ENCODE data around the gene PRMT3. TPM values are rescaled to one million over a fixed set of nuclear protein-coding genes. Genes with fewer than 3 reads are reported as not detected.
"Not testable (repeated sequence)": the region's sequence is repeated elsewhere in the genome, so short reads cannot be mapped to it uniquely, and the experiment has no call there.

The PRMT3 gene
- total RNA-seq, 1 experiment from 2014 or later = 23.5 TPM

DNA sequence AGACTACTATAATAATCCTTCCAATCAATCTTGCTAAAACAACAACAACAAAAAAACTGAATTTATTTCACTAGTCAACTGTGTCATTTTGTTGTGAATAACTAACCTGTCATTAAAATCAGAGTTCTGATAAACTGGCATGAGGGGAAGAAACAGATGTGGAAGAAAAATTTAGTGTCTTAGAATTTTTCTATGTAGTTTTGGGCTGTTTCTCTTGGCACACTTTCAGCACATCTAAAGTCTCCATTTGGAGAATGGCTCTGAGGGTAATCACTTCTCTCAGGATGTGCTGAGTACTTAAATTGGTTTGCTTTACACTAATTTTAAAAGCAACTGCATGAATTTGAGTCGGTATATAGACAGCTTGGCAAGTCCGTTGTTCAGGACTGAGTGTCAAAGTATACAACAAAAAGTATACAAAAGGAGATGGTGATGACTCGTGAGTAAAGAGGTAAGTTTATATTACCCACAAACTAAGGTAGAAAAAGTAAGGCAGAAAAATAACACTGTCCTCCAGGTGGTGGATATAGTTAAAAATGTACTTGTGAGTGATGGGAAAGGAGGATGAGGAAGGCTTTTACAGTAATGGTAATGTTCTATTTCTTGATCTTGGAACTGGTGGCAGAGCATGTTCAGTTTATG, 13.8 kb upstream of the PRMT3 start:
- no peak for DNase-seq (ENCODE audit: low read depth)

DNA sequence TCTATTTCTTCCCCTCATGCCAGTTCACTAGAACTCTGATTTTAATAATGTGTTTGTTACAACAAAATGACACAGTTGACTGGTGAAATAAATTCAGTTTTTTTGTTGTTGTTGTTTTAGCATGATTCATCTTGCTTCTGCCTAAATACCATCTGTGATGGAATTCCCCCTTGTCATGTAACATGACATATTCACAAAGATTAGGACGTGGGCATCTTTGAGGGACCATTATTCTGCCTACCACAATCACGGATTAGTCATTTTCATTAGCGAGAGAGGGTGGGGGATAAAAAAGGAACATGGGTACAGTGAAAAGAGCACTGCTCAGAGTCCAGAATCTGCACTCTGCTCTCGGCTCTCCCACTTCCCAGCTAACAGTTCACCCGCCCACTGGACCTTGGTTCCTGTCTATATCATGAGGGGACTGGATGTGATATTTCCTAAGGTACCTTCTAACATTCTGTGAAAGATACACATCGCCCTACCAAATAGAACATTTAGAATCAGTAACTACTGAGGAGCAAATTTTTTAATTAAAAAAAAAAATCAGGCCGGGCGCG, 12.7 kb upstream of the PRMT3 start:
- peak; percentile 63 for DNase-seq (ENCODE audit: low read depth)

GRCh38 chr11:20376162-20376730, 11.3 kb upstream of the PRMT3 start:
- DNase-seq (ENCODE audit: low read depth) = no peak

DNA sequence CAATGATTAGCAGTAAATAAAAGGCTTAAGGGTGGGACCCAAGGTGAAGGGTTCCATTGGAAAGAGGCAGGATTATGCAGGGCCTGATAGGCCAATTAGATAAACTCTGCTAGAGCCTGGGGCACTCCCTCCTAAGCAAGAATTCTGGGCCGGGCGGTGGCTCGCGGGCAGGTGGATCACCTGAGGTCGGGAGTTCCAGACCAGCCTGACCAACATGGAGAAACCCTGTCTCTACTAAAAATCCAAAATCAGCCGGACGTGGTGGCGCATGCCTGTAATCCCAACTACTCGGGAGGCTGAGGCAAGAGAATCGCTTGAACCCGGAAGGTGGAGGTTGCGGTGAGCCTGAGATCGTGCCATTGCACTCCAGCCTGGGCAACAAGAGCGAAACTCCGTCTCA, 1.5 kb upstream of the PRMT3 start:
- not testable (repeated sequence) for DNase-seq (ENCODE audit: low read depth)

DNA sequence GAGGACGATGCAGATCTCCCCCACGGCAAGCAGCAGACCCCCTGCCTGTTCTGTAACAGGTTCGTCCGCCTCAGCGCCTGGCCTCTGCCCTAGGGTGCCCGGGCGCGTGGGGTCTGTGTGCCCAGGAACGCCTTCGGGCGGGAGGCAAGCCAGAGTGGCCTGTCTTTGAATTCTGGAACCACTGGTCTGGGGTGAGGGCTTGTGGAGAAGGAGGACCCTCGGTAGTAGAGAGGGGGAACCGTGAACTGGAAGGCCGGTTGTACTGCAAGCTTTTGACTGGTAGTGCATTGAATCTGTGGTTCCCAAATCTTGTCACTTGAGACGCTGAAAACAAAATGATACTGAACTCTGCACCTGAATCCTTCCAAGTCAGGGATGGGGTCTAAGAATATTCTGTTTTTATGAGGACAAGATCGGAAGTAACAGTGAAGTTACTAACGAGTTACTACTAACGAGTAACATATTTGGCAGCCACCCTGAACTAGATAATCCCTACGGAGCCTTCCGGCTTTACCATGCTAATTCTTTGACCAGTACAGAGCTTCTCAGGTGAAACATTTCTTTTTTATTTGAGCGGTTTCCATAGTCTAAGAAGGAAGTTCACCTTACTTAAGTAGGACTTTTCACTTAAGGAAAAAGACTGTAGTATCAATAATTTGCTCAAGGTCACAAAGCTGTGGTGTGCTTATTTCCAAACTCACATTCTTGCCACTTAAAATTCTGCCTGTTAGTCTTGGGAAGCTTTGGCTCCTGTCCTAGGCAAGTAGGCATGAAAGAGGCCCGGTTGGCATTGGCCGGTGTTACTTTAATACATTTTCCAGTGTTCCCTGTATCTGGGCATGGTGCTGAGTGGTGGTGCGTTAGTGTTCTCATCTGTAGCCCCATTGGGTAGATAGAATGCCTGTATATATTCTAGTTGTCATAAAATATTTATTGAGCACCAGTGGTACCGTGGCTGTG, 860 bp downstream of the PRMT3 start:
- DNase-seq (ENCODE audit: low read depth) = peak; percentile 3

- DNase-seq (ENCODE audit: low read depth) = peak; percentile 24
Observed at GRCh38 chr11:20397281-20397680, 9.8 kb downstream of the PRMT3 start.

DNA sequence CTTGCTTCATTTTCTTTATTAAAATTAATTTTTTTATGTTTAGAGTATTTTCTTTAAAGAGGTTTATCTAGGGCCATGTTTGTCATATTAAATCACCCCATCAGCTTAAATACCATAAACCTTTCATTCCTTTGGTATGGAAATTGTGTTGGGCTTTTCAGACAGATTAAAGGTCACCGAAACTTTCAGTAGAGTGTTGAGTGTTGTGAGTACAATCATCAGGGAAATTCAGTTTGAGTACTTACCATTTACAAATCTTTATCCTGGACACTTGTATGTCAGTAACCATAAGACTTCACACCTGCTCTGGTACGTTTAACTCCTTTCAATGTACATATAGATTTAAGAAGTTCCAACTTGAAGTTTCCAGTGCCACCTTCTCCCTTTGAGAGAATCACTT, 12.0 kb downstream of the PRMT3 start:
- no peak for DNase-seq (ENCODE audit: low read depth)

DNA sequence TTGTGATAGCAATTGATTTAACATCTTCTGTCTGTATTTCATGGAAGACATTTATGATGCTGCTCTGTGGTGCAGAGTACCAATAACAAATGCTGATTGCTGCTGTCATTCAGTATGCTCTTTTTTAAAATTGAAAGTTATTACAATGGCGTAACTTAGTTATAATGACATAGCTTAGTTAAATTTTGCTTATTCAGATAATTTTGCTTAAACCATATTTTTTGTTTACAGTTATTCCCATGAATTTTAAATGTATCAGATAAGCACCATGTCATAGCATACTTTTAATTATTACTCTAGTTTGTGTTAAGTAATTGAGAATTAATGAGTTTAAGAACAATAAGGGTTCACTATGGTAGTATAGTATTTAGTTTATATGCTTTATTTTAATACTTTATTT, 15.5 kb downstream of the PRMT3 start:
- no peak for DNase-seq (ENCODE audit: low read depth)

GRCh38 chr11:20406484-20406883, 19.0 kb downstream of the PRMT3 start:
- DNase-seq (ENCODE audit: low read depth) = no peak

- DNase-seq (ENCODE audit: low read depth) = no peak
Observed at GRCh38 chr11:20407344-20407743, 19.8 kb downstream of the PRMT3 start.

- no peak for DNase-seq (ENCODE audit: low read depth)
Observed at GRCh38 chr11:20415432-20415831, 27.9 kb downstream of the PRMT3 start.

- DNase-seq (ENCODE audit: low read depth) = no peak
Observed at GRCh38 chr11:20417771-20418170, 30.3 kb downstream of the PRMT3 start.

DNA sequence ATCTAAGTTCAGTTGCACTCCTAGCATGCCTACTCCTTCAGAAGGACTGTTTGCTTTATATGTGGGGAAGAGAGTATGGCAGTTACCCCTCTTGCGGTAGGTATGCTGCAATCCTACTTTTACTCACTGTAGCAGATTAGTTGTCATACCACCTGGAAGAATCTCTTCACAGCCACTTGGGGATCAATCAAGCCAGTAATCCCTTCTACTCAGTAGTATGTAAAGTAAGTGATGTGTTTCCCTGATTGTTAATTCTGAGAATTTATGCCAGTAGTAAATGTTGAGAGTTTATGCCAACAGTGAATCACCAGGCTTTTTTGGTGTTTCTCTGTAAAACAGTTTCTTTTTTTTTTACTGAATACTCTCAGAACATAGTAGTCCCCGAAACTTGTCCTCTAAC, 34.4 kb downstream of the PRMT3 start:
- no peak for DNase-seq (ENCODE audit: low read depth)

GRCh38 chr11:20429216-20429615, 41.7 kb downstream of the PRMT3 start:
- no peak for DNase-seq (ENCODE audit: low read depth)

DNA sequence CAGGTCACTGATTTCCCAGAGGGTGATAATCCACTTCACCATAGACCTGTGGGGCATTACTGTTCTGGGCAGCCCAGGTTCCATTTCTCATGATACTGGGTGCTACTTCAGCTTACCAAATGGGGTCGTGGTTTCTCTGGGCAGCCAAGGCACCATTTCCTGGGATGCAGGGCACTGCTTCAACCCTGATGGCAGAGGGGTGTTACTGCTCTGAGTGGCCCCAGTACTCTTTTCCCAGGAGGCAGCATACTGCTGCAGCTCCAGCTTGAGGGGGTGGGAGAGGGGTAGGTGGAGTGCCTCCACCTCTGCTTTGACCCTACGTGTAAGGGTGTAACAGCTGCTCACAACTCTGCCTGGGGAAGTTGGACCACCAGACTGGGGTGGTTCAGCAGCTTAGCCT, 51.1 kb downstream of the PRMT3 start:
- DNase-seq (ENCODE audit: low read depth) = no peak

DNA sequence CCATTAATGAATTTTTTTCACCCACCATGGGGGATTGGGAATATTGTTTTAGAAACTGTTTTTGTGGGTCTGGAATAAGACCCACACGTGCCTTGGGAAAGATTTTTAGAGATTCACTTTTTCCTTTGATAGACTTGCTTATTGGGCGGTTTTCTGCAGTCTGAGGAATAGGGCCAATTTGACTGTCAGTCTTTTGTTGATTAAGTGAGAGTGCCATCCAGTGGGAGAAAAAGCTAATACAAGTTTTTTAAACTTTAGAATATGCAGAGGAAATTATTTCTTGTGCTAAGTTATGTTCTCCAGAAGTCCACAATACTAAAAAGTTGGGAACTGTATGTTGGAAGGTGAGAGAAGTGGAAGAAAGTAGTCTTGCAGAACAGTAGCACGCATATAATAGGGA, 56.1 kb downstream of the PRMT3 start:
- DNase-seq (ENCODE audit: low read depth) = peak; percentile 19

DNA sequence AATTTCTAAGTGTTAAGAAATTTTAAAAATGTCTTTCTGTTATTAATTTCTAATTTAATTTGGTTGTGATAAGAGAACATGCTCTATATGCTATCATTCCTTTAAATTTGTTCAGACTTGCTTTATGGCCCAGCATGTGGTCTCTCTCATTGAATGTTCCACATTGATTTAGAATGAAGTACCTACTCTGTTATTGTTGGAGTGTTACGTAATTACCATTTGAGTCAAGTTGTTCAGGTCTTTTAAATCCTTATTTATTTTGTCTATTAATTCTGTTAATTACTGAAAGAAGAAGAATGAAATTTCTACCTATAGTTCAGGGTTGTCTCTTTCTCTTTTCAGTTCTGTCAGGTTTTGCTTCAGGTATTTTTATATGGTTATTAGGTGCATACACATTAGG, 57.0 kb downstream of the PRMT3 start:
- DNase-seq (ENCODE audit: low read depth) = no peak

DNA sequence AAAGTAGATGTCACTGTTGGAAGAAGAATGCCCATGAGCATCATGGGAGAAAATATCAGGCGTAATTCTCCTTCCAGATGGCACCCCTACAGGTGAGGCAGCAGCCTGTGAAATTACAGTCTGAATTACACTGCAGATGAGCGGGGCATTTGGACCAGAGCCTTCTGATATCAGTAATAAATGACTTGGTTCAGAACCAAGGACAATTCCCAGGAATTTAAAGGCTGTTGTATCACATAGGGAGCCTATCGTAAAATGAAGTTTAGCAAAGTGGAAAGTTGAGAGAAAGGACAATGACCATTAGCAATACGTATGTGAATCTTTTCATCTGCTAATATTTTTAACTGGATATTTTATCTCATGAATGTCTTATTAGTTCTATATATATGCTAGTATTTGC, 61.3 kb downstream of the PRMT3 start:
- no peak for DNase-seq (ENCODE audit: low read depth)

DNA sequence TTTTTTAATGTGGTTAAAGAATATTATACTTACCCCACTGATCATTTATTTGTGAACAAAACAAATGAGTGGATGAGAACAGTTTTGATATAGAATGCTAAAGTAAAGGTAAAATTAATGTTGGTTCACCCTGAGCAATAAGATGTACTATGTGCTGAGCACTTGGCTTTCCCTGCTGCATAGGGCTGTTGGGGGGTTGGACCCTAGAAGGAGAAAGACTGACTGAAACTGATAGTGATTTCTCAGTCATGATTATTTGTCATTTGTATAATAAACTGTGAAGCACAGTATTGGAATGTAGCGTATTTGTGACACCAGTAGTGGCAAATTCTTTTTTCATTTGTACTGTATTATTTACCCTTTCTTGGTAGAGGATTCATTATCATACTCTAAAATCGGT, 63.3 kb downstream of the PRMT3 start:
- no peak for DNase-seq (ENCODE audit: low read depth)

DNA sequence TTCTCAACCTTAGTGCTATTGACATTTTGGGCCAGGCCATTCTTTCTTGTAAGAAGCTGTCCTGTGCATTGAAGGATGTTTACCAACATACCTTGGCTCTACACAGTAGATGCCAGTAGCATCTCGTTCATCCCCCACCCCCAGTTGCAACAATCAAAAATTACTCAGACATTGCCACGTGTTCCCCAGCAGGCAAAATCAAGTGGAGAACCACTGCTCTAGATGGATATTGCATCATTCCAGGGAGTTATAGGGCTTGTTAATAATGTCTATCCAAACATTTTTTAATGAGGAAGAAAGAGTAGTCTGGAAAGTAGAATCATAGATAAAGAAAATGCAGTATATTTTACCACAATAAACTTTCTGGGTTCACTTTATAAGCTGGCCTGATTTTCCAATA, 64.1 kb downstream of the PRMT3 start:
- DNase-seq (ENCODE audit: low read depth) = no peak

GRCh38 chr11:20452585-20452984, 65.1 kb downstream of the PRMT3 start:
- no peak for DNase-seq (ENCODE audit: low read depth)

- DNase-seq (ENCODE audit: low read depth) = no peak
Observed at GRCh38 chr11:20453657-20454316, 66.3 kb downstream of the PRMT3 start.

Data from LHCN-M2 (cell line).